Inflammatory macrophage treated with lipopolysaccharide for 4 hours (primary cell): Measurements from ENCODE around the gene SHCBP1L.
A peak's percentile ranks its signal among the peaks of the same experiment; 100 is the strongest.
"Not testable (repeated sequence)": the region's sequence is repeated elsewhere in the genome, so short reads cannot be mapped to it uniquely, and the experiment has no call there.

Source experiments
- DNase-seq: peaks from one replicate; pipeline ENCODE4 v3.0.0-alpha.2; 2020

Gene SHCBP1L

DNA sequence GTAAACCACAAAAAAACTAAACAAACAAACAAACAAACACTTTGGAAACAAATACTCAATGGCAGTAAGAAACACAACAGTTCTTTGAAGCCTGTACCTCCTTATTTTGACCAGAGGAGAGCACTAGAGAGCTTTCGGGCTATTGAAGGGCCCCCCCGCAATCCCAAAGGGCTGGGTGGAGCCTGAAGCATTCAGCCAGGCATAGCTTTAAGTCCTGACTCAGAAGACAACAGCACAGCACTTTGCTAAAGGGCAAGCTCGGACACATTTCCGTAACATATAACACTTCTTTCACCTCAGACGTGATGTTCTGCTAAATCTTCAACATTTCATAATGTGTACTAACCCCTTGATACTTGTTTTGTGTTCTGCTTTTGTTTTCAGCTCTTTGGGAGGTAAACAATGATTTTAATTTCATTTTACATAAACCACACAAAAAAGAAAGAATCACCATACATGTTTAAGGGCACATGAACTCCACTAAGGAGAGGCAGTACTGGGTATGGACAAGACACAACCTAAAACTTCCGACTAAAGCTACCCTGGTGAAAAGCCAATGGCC is 9.7 kb upstream of the SHCBP1L start:
- DNase-seq = peak; percentile 77

DNA sequence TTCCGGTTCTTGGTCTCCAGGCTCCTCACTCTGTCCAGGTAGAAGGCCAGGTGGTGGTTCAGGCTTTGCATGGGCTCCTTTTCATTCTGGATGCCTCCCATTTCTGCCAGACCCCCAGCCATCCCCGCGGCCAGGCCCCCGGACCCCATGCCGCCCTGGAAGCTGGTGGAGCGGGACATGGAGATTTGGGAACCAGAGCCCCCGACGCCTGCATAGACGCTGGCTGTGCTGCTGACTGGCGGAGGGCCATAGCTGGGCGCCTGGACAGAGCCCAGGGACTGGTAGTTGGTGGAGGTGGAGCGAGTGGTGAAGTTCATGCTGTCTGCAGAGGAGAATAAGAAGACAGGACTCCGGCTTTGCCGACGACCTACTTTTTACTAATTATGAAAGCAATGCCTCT is 7.1 kb upstream of the SHCBP1L start:
- DNase-seq = no peak

DNA sequence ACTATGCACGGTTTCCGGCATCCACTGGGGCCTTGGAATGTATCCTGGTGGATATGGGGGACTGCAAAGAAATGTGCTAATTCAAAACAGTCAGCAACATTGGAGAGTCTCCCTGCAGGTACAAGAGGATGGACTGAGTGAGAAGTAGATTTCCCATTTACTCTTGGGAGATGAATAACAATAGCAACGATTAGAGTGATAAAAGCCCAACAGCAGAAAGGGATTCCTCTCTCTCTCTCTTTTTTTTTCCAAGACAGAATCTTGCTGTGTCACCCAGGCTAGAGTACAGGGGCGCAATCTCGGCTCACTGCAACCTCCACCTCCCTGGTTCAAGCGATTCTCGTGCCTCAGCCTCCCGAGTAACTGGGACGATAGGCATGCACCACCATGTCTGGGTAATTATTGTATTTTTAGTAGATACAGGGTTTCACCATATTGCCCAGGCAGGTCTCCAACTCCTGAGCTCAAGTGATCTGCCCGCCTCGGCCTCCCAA is 5.0 kb upstream of the SHCBP1L start:
- DNase-seq = no peak

DNA sequence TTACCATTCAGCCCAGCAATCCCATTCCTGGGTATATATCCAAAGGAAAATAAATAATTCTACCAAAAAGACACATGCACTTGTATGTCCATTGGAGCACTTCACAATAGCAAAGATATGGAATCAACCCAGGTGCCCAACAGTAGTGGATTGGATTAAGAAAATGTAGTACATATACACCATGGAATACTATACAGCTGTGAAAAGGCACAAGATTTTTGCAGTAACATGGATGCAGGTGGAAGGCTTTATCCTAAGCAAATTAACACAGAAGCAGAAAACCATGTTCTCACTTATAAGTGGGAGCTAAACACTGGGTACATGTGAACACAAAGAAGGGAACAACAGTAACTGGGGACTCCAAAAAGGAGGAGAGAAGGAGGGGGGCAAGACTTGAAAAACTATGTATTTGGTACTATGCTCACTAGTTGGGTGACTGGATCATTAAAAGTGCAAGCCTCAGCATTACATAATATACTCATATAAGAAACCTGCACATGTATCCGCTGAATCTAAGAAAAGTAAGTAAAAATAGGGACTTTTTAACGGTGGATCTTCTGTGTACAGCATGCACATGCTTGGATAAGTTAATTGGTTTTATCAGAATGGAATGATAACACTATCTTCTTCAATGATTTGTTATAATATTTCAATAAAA is 3.9 kb upstream of the SHCBP1L start:
- no peak for DNase-seq

DNA sequence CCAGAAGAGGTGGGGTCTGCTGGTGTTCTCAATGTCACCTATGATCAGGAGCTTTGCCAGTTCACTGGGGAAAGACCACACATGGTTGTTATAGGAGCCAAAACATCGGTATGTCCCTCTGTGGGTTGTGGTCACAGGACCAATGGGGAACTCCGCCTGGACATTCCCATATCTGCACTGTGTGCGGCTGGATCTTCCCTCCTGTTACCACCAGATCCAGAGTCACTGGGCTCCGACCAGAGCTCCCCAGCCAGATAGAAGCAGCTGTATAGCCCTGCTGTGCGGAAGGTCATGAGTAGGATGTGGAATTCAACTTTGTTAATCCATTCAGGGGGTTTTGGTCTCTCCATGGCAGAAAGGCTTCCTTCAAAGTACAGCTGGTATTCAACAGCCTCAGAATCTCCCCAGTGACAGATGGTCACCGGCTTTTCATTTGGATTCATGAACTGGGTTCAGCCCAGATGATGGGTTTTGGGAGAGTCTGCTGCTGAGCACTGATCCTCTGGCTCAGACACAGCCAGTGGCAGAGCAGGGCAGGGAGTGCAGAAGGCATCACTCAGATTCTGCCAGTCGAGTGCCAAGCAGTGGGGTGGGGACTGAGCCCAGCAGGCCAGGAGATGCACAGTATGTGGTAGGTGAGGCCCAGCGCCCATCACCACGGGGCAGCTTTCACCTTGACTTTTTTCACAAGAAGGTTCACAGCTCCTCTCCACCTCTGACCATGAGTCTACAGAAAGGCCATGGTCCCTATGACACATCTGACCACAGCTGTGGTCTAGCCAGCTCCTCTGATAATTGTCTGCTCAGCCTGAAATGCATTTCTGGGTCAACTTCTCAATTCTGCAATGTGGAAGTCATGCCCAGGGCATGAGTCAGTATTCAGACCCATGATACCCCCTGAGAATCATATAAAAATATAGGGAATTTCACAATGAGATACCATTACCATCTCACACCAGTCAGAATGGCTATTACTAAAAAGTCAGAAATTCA is 2.9 kb upstream of the SHCBP1L start:
- DNase-seq = peak; percentile 44

DNA sequence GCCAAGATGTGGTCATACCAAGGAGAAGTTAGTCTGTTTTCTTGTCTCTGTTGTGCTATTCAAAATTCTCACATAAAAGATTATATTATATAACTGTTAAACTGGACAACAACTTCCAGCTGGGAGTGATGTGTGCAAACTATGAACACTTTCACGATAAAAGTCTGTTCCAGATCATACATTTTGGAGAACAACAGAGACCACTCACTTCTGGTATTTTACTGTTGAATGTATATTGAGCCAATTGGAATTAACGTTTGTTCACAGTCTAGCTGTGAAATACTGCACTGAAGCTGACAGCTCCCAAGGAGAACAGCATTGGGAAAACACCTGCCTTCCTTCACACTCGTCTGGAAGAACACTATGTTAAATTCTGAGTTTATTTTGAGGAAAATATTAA is 860 bp upstream of the SHCBP1L start:
- no peak for DNase-seq

DNA sequence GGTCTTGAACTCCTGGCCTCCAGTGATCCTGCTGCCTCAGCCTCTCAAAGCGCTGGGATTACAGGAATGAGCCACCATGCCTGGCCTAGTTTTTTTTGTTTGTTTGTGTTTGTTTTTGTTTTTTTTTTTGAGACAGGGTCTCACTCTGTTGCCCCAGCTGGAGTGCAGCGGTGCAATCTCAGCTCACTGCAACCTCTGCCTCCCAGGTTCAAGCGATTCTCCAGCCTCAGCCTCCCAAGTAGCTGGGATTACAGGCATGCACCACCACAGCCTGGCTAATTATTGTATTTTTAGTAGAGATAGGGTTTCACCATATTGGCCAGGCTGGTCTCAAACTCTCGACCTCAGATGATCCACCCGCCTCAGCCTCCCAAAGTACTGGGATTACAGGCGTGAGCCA is 9.6 kb downstream of the SHCBP1L start:
- not testable (repeated sequence) for DNase-seq

DNA sequence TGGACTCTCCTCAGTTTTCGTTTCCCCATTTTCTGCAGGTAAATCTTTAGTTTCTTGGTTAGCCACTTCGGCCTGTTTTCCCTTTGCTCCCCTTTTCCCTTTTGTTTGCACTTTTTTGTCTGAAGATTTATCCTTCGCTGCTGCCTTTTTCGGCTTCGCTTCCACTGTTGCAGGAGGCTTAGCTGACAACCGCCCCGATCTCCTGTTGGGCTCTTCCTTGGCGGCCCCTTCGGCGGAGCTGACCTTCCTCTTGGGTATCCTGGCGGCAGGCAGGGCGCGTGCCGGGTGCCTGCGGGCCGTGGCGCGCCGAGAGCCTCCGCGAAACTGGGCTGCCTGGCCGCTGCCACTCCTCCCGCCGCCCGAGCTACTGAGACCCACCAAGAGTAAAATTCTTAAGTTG is 10.8 kb downstream of the SHCBP1L start:
- DNase-seq = not testable (repeated sequence)

DNA sequence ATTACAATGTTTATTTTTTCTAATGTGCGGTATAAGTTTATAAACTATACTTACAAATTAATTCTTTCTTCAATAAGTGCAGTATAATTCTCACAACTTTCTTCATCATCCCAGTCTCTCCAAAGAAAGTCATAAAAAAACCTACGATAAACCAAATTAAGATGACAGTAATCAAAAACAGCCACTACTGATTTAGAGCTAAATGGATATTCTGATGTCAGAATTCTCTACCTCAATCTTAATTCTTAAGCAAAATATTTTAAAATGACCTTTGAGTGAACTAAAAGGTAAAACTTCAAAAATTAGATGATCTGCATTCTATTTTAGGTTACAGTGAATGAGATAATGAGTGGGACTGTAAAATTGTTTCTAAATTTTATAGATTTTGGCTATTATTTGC is 13.6 kb downstream of the SHCBP1L start:
- no peak for DNase-seq

DNA sequence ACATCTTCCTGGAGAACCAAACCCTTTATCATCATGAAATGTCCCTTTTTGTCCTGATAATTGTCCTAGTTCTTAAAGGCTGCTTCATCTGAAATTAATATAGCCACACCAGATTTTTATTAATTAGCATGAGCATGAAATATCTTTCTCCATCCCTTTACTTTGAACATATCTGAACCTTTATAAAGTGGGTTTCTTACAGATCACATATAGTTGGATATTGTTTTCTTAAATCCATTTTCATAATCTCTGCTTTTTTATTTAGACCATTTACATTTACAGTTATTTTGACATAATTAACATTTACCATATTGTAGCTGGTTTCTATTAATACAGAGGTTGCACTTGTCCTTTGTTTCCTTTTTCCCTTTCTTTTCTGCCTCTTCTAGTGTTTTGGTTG is 17.2 kb downstream of the SHCBP1L start:
- no peak for DNase-seq

DNA sequence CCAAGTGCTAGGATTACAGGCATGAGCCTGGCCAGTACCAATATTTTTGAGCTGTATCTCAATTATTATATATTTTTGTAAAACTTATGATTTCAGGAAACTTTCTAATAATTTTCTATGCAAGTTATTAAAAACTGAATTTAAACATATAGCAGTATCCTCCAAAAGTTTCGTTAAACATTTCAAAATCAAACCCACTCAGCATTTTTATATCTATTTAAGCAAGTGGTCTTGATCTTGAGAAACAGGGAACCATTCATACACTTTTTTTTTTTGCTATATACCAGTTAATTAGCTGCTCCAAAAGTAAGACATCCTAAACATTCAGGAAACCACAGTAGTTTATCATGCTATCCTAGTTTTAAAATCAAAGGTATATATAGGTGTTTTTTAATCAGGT is 22.0 kb downstream of the SHCBP1L start:
- DNase-seq = no peak

DNA sequence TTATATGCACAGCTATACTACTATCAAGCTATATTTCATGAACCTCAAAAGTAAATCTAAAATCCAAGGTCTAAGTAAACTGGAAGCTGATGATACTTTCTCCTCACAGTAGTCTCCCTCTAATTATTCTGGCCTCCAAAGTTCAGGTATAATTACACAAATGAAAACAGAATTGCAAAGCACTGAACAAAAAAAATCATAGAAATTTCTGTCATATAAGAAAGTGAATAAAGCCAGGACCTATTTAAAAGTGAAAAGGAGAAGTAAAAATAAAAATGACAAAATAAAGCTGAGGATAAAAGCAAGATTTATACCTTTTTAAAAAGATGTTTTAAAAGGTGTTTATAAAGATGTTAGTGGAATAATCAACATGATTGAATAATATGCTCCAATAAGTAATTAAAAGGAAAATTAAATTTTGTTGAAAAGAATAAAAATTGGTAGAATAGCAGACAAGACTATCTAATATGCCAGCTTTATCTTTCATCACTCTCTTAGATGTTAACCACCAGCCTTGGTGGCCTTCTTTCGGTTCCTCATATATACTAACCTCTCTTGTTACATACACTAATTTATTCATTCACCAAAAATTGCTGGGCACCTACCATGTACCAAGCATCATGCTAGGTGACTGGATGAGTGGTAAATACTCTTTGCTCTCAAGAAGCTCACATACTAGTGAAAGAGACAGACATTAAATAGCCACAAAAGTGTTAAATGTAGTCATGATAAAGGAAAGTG is 25.1 kb downstream of the SHCBP1L start:
- peak; percentile 2 for DNase-seq

DNA sequence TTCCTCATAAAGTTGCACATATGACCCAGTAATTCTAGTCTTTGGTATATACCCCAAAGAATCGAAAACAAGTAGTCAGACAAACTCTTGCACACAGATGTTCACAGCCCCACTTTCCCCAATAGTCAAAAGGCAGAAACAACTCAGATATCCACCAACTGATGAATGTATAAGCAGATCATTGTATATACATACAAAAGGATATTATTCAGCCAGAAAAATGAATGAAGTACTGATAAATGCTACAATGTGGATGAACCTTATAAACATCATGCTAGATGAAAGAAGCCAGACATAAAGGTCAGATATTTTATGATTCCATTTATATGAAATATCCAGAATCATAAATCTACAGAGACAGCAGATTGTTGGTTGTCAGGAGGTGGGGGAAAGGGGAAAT is 27.3 kb downstream of the SHCBP1L start:
- no peak for DNase-seq

DNA sequence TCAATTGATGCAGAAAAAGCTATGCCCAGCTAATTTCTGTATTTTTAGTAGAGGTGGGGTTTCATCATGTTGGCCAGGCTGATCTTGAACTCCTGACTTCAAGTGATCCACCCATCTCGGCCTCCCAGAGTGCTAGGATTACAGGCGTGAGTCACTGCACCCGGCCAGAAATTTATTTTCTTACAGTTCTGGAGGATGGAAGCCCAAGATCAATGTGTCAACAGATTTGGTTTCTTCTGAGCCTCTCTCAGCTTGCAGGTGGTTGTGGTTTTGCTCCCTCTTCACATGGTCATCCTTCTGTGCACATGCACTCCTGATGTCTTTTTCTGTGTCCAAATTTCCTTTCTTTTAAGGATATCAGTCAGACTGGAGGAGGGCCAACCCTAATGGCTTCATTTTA is 35.6 kb downstream of the SHCBP1L start:
- no peak for DNase-seq

DNA sequence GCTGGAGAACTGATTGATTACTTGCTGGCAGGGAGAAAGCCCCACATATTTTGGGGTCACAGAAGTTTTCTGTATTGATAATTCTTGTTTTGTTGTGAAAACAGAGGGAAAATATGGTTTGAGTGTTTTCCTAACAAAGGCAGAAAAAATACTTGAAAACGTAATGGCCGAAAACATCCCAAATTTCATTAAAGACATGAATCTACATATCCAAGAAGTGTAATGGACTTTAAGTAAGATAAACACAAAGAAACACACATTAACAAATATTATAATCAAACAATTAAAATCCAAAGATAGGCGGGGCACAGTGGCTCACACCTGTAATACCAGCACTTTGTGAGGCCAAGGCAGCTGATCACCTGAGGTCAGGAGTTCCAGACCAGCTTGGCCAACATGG is 39.6 kb downstream of the SHCBP1L start:
- no peak for DNase-seq

DNA sequence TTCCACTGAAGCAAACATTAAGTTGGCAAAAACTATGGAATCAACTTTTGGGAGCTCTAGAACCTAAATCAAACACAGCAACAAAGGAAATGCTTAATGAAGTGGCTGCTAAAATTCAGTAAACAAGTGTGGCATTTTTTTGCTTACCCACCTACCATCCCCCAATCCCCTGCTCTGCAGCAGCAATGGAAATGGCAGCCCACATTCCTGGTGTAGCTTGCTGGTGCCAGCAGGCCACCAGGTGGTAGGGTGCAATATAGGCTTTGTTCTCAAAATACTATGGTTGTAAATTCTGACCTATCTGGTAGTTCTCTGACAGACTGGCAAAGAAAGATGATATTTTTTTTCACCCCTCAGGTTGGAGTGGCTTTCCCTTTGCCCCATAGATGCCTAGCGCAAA is 42.8 kb downstream of the SHCBP1L start:
- no peak for DNase-seq

DNA sequence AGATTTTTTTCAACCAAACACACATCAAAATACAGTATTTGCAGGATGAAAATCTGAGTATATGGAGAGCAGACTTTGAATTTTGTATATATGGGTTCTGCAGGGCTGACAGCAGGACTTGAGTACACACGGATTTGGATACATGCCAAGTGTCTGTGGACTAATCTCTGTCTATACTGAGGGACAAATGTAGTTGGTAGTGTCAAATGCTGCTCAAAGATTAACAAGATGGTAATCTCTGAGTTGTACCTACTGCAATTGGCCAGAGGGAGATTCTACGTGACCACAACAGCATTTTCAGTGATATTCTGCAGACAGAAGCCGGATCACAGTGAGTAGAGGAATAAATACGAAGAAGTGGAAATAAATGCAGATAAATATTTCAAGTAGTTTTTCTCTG is 43.4 kb downstream of the SHCBP1L start:
- no peak for DNase-seq

DNA sequence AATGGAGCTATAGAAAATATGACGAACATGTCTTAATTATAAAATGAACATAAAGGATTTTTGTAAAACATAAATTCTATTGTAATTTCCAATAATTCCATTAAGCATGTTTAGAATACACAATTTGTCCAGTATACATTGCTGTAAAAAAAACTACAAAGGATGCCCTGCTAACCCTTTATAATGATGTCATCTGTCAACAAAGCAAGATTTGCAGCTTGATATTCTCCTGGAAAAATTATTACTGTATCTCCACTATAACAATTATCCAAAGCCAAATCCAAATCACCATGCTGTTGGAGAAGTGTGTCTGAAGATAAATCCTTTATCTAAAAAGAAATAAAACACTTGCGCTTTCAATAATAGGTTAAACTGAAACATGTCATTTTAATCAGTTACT is 47.6 kb downstream of the SHCBP1L start:
- DNase-seq = no peak

DNA sequence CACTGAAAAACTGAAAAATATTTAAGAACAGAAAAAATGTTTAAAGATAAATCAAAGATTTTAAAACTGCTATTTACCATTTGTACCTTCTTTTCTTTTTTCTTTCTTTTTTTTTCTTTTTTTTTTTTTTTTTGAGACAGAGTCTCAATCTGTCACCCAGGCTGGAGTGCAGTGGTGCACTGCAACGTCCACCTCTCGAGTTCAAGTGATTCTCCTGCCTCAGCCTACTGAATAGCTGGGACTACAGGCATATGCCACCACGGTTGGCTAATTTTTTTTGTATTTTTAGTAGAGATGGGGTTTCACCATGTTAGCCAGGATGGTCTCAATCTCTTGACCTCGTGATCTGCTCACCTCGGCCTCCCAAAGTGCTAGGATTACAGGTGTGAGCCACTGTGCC is 51.0 kb downstream of the SHCBP1L start:
- DNase-seq = not testable (repeated sequence)

DNA sequence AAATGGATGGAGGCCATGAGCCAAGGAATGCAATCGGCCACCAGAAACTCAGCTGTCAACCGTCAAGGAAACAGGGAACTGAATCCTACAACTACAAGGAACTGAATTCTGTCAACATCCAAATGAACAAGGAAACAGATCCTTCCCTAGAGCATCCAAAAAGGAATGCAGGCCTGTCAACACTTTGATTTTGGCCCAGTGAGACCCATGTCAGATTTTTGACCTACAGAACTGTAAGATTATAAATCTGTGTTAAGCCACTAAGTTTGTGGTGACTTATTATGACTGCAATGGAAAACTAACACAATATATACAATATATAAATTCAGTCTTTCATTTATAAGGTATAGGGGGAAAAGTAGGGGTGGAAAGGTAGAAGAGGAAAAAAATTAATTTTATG is 55.3 kb downstream of the SHCBP1L start:
- DNase-seq = no peak

DNA sequence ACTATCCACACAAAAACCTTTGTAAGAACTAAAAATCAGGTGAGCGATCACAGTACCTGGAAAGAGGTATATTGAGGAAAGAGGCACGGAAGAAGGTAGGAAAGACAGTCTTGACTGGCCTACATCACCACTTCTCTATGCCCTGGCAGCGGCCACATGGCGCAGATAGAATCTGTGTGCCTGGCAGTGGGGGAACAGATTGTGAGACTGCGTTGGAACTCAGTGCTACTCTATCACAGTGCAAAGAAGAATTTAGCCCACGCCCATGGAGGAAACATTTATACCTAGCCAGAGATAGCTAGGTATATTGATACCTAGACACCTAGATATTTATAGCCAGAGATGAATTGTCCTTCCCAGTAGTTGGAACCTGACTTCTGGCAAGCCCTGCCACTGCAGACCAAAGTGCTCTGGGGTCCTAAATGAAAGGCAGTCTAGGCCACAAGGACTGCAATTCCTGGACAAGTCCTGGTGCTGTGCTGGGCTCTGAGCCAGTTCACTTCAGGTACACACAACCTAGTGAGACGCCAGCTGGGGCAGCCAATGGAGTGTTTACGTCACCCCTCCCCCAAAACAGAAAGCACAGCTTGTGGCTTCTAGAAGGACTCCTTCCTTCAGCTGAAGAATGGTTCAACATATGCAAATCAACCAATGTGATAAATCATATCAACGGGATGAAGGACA is 61.9 kb downstream of the SHCBP1L start:
- DNase-seq = no peak

DNA sequence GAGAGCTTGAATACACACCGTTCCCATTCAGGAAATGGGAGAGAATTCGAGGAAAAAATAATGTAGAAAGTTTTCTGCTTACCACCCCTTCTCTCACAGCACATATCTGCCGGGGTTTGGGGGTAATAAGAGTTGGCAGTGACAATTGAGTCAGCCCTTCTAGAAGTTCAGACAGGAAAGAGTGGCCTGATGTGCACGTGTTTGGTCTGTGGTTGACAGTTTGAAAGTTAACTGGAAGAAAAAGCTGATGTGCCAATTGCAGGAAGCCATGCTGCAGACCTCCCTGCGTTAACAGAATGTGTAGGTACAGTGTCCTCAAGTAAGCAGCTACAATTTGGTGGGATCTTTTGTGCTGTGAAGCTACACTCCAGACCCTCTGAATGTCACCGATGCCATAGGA is 63.0 kb downstream of the SHCBP1L start:
- DNase-seq = no peak
